ENCODE measurements around the gene TIMP1. TPM values are rescaled to one million over a fixed set of nuclear protein-coding genes. Genes with fewer than 3 reads are reported as not detected.

Gene TIMP1
- total RNA-seq, 1 experiment from 2014 or later: 3.9 TPM

DNA sequence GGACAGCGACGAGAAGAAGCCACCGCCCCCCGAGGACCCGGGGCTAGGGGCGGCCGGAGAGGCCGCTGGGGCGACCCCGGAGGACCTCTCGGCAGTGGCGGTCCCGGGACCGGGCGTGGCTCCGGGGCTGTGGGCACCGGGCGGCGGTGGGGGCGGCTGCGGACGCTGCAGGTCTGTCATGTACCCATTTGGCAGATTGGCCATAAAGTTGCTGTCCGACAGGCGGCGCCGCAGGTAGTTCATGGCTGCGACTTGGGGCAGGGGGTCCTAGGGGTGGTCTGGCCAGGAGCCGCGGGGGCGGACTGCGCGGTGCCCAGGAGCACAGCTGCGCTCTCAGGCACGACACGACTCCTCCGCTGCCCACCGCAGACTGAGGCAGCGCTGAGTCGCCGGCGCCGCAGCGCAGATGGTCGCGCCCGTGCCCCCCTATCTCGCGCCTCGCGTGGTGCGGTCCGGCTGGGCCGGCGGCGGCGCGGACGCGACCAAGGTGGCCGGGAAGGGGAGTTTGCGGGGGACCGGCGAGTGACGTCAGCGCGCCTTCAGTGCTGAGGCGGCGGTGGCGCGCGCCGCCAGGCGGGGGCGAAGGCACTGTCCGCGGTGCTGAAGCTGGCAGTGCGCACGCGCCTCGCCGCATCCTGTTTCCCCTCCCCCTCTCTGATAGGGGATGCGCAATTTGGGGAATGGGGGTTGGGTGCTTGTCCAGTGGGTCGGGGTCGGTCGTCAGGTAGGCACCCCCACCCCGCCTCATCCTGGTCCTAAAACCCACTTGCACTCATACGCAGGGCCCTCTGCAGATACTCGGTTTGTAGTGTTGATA is 37.5 kb downstream of the TIMP1 start, which contains the start of gene SYN1:
Gene SYN1 (minus strand): TSS at position 372 of the 817 bp plus-strand sequence. CDS start 129 bp downstream, at position 243.
- no peak for DNase-seq
- H3K27ac Mint-ChIP-seq (ENCODE audit: unreplicated experiment): no peak within 1 kb of the TSS
- TF ChIP-seq, protein P1, sequence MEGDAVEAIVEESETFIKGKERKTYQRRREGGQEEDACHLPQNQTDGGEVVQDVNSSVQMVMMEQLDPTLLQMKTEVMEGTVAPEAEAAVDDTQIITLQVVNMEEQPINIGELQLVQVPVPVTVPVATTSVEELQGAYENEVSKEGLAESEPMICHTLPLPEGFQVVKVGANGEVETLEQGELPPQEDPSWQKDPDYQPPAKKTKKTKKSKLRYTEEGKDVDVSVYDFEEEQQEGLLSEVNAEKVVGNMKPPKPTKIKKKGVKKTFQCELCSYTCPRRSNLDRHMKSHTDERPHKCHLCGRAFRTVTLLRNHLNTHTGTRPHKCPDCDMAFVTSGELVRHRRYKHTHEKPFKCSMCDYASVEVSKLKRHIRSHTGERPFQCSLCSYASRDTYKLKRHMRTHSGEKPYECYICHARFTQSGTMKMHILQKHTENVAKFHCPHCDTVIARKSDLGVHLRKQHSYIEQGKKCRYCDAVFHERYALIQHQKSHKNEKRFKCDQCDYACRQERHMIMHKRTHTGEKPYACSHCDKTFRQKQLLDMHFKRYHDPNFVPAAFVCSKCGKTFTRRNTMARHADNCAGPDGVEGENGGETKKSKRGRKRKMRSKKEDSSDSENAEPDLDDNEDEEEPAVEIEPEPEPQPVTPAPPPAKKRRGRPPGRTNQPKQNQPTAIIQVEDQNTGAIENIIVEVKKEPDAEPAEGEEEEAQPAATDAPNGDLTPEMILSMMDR (IDR thresholded peaks at IDR 0.05; ENCODE audit: insufficient read depth in 1 of 2, low read depth in 1 of 2, low read length in 1 of 2, severe bottlenecking in 1 of 2, unreplicated experiment in 1 of 2): no peak
- no peaks in the 10 kb centered on the region for H3K9me3 Mint-ChIP-seq (ENCODE audit: unreplicated experiment)
- no peaks in the 10 kb centered on the region for H3K4me1 Mint-ChIP-seq (ENCODE audit: low read depth, unreplicated experiment)
- peaks cover 3% of the 10 kb centered on the region for H3K27me3 Mint-ChIP-seq (ENCODE audit: insufficient read depth, unreplicated experiment)
- intact Hi-C loops (cut with micrococcal nuclease; ENCODE audit: unreplicated experiment): no loop called here
- BruUV-seq (replicated peaks): no TSS peak
- H3K27me3 ChIP-seq (replicated peaks; ENCODE audit: control insufficient read depth, insufficient read depth, low read length): no peaks in the 10 kb centered on the region
- peaks cover 7% of the 10 kb centered on the region for H3K36me3 Mint-ChIP-seq (ENCODE audit: insufficient read depth, unreplicated experiment)
- ChIA-PET CTCF (no interaction called here), POLR2A (no interaction called here)
- no peak within 1 kb of the TSS for H3K4me3 Mint-ChIP-seq (ENCODE audit: unreplicated experiment)
- H3K36me3 ChIP-seq (ENCODE audit: control insufficient read depth, insufficient read depth, low read length): no peaks in the 10 kb centered on the region
- no peak within 1 kb of the TSS for H3K4me3 ChIP-seq (ENCODE audit: low read depth, low read length)
- H3K4me1 ChIP-seq: no peaks in the 10 kb centered on the region
- H3K9me3 ChIP-seq: no peaks in the 10 kb centered on the region

DNA sequence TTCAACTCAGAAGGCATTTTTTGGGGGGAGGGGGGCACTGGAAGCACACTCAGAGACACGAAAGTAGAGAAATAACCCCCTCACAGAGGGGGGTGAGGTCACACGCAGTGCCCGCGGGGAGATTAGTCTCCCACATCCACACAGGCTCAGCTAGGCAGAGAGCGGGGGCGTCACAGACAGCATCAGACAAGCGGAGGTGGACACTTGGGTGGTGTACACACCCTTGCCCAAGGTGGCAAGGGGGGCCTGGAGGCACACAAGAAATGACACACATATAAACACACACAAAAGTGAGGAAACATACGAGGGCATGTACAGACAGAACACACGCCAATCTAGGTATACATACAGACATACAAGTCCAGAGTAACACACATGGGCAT is 38.1 kb downstream of the TIMP1 start:
- H3K36me3 Mint-ChIP-seq (ENCODE audit: insufficient read depth, unreplicated experiment): peaks cover 10% of the 10 kb centered on the region
- H3K27ac Mint-ChIP-seq (ENCODE audit: unreplicated experiment): no peak overlapping the region
- ChIA-PET POLR2A (no interaction called here), CTCF (no interaction called here)
- intact Hi-C loops (cut with micrococcal nuclease; ENCODE audit: unreplicated experiment): no loop called here
- Histone ChIP-seq H3K27me3 (replicated peaks; ENCODE audit: control insufficient read depth, insufficient read depth, low read length) (no peaks in the 10 kb centered on the region), H3K9me3 (no peaks in the 10 kb centered on the region), H3K36me3 (ENCODE audit: control insufficient read depth, insufficient read depth, low read length) (no peaks in the 10 kb centered on the region), H3K4me3 (ENCODE audit: low read depth, low read length) (no peak overlapping the region), H3K4me1 (no peaks in the 10 kb centered on the region)
- no peaks in the 10 kb centered on the region for H3K9me3 Mint-ChIP-seq (ENCODE audit: unreplicated experiment)
- no peak overlapping the region for H3K4me3 Mint-ChIP-seq (ENCODE audit: unreplicated experiment)
- no TSS peak for BruUV-seq (replicated peaks)
- TF ChIP-seq, protein P1 (IDR thresholded peaks at IDR 0.05; ENCODE audit: insufficient read depth in 1 of 2, low read depth in 1 of 2, low read length in 1 of 2, severe bottlenecking in 1 of 2, unreplicated experiment in 1 of 2): no peak
- no peak for DNase-seq
- H3K27me3 Mint-ChIP-seq (ENCODE audit: insufficient read depth, unreplicated experiment): peaks cover 3% of the 10 kb centered on the region
- no peaks in the 10 kb centered on the region for H3K4me1 Mint-ChIP-seq (ENCODE audit: low read depth, unreplicated experiment)

DNA sequence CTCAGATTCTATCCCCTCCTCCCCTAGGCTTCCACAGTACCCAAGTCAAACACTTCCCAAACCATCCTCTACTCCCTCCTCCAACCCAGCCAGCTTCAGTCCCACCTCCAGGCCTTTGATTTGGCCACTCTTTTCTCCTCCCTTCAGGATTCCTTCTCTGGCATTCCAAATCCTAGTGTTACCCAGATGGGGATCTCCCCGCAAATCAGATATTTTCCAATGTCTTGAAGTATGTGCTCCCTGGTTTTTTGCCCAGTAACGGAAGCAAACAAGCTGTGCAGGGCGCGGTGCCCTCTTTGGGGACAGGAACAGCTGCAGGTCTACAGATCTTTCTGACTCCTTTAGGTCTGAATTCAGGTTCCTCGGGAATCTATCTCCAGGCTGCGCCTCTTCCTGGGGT is 39.6 kb downstream of the TIMP1 start:
- Histone ChIP-seq H3K4me3 (ENCODE audit: low read depth, low read length) (no peak overlapping the region), H3K9me3 (no peaks in the 10 kb centered on the region), H3K36me3 (ENCODE audit: control insufficient read depth, insufficient read depth, low read length) (no peaks in the 10 kb centered on the region), H3K27me3 (replicated peaks; ENCODE audit: control insufficient read depth, insufficient read depth, low read length) (no peaks in the 10 kb centered on the region), H3K4me1 (no peaks in the 10 kb centered on the region)
- TF ChIP-seq, protein P1 (IDR thresholded peaks at IDR 0.05; ENCODE audit: insufficient read depth in 1 of 2, low read depth in 1 of 2, low read length in 1 of 2, severe bottlenecking in 1 of 2, unreplicated experiment in 1 of 2): no peak
- ChIA-PET CTCF (no interaction called here), POLR2A (no interaction called here)
- no peak overlapping the region for H3K4me3 Mint-ChIP-seq (ENCODE audit: unreplicated experiment)
- no peak for DNase-seq
- no peaks in the 10 kb centered on the region for H3K9me3 Mint-ChIP-seq (ENCODE audit: unreplicated experiment)
- peaks cover 17% of the 10 kb centered on the region for H3K36me3 Mint-ChIP-seq (ENCODE audit: insufficient read depth, unreplicated experiment)
- H3K4me1 Mint-ChIP-seq (ENCODE audit: low read depth, unreplicated experiment): no peaks in the 10 kb centered on the region
- no TSS peak for BruUV-seq (replicated peaks)
- no peak overlapping the region for H3K27ac Mint-ChIP-seq (ENCODE audit: unreplicated experiment)
- H3K27me3 Mint-ChIP-seq (ENCODE audit: insufficient read depth, unreplicated experiment): peaks cover 3% of the 10 kb centered on the region
- intact Hi-C loops (cut with micrococcal nuclease; ENCODE audit: unreplicated experiment): no loop called here

All from Caco-2 (cell line).